ENCODE measurements around the gene PRKCE.
"Not testable (repeated sequence)": the region's sequence is repeated elsewhere in the genome, so short reads cannot be mapped to it uniquely, and the experiment has no call there.

PRKCE gene

DNA sequence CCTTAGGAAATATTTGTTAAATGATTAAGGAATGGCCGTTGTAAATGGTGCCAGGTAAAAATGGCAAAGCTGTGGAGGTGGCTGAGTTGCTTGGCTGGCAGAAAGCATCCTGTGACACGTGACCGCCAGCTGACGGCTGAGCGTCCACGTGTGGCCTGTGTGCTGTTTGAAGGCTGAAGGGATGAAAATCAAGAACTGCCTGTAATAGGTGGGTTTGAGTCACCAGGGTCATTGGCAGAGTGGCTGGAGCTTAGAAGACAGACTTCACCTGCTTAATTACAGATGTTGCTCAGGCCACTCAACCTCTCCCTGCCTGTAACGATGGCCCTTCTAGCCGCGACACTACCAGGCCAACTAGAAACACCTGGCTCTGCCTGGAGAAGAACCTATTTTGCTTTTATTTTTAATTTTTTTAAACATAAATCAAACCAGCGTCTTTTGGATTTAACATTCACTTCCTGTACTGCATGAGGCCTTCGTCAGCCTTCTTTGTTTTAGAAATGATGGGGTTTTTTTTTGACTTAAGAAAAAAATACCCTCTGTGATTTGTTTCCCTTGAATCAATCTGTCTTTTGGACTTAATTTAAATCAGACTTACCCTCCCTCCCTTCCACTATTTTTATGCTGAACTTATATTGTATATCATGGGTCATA is 206.5 kb downstream of the PRKCE start:
- DNase-seq (ENCODE audit: low read depth, low spot score) = no peak

- not testable (repeated sequence) for DNase-seq (ENCODE audit: low read depth, low spot score)
Observed at GRCh38 chr2:45858872-45859271, 207.4 kb downstream of the PRKCE start.

DNA sequence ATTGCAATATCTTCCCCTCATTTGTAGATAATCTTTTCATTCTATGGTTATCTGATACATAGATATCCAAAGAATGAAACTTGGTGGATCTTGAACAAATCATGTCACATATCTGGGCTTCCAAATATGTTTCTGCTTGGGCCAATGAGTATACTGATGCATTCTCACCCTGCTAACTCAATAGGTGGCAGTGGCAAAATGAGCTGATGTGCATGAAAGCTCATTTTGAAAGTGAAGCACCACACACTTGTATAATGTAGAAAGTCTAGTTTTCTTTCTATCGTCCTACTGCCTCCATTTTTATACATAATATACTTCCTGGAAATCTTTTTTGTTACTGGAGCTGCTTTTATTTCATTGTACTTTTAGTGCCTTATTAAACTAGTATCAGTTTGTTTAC is 208.2 kb downstream of the PRKCE start:
- DNase-seq (ENCODE audit: low read depth, low spot score) = no peak

DNA sequence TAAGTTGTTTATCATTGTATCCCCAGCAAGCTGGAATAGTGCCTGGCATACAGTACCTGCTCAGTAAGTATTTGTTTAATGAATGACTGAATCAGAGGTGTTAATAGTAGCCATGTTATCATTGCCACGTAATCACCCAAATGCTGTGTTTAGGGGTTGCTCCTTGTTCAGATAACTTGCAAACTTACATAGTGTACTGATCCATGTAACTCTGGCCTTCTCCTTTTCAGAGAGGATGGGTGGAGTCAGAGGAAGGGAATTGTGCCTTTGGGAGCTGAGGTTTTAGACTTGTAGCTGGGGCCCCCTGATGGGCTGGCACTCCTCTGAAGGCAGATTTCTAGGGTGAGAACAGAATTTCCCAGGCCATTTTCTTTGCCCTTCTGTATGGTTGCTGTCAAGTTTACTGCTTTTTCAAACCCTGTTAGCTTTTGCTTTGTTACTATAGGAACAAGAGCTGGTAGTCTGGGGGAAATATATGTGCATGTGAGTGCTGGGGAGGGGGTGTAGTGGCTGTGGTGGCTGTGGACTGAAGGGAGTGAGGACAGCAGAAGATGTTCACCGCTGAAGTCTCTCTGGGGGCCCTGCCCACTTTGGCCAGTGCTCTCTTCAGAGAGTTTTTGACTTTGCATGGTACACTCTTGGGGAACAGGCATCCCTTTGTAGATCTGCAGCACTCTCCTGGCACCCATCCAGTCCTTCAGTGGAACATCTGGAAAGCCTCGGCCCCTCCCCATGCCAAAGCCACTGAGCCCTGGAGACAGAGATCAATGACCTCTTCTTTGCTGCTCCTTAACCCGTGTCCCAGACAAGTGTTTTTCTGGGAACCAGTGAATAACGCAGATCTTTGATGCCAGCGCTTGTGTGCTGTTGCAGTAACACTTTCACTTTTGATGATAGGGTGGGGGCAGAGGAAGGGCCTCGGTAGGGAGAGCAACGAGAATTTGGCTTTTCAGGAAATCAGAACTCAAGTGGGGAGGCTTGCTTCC is 209.0 kb downstream of the PRKCE start:
- DNase-seq (ENCODE audit: low read depth, low spot score) = no peak

GRCh38 chr2:45862843-45863242 is 211.4 kb downstream of the PRKCE start:
- DNase-seq (ENCODE audit: low read depth, low spot score) = no peak

DNA sequence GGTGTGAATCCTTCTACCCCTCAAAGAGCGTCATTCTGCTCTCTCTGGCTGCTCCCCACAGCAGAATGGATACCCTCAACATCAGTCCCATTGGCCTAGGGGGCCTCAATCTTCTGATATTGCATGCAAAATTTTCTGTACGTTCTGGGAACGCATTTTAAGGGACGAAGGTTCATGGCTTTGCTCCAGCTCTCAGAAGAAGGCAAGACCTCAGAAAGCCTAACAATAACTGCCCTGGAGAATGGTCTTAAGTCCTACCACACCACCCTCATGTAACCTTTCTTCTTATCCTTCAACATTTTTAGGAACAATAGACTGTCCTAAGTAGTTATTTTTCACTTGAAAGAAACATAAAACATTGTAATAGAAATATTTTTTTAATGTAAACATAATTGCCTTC is 212.6 kb downstream of the PRKCE start:
- no peak for DNase-seq (ENCODE audit: low read depth, low spot score)

DNA sequence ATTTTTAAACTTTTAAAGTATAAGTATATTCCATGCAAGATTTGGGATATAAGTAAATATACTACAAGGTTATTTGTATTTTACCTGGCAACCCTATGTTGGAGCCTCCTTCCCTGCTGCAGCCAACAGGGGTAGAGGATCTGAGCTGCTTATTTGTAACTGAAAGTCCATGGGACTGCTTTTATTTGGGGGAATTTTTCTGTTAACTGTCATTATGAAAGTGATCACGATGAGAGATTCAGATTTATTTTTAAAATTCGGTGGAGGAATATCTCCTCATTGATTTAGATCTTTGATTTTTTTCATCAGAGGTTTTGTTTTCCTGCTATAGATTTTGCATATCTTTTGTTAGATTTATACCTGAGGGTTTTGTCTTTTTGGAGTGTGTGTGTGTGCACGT is 215.9 kb downstream of the PRKCE start:
- no peak for DNase-seq (ENCODE audit: low read depth, low spot score)

- no peak for DNase-seq (ENCODE audit: low read depth, low spot score)
Observed at GRCh38 chr2:45867800-45868199, 216.3 kb downstream of the PRKCE start.

GRCh38 chr2:45869165-45869501 is 217.7 kb downstream of the PRKCE start:
- DNase-seq (ENCODE audit: low read depth, low spot score) = no peak

DNA sequence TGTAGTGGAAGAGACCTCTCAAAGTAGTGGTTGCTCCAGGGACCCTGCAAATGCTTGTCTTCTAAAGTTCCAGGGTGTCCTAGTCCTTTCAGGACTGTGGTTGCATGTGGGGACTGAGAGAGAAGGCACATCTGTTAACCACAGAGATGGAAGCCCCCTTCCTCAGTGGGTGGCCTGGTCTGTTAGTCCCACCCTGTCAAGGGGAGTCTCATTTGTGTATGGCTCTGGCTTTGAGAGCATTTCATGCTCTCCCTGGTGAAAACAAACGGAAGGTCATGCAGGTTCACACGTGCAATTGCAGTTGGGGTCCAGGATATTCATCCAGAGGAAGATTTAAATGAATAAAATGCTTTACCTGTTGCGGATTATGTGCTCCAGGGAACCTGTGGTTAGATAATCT is 219.6 kb downstream of the PRKCE start:
- no peak for DNase-seq (ENCODE audit: low read depth, low spot score)

- no peak for DNase-seq (ENCODE audit: low read depth, low spot score)
Observed at GRCh38 chr2:45871541-45871940, 220.1 kb downstream of the PRKCE start.

DNA sequence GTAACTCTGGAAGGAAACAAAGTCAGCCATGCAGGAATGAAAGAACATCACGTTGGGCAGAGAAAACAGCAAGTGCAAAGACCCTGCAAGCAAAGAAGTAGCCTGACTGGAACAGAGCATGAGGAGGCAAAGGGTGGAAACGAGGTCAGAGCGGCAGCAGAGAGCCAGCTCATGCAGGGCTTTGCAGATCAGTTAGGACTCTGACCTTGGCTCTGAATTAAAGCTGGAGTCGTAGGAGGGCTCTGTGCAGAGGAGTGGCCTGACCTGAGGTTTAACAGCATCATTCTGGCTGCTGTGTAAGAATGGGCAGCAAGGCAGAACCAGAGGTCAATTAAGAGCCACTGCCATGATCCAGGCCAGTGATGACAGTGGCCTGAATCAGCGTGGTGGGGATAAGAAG is 220.7 kb downstream of the PRKCE start:
- DNase-seq (ENCODE audit: low read depth, low spot score) = no peak

DNA sequence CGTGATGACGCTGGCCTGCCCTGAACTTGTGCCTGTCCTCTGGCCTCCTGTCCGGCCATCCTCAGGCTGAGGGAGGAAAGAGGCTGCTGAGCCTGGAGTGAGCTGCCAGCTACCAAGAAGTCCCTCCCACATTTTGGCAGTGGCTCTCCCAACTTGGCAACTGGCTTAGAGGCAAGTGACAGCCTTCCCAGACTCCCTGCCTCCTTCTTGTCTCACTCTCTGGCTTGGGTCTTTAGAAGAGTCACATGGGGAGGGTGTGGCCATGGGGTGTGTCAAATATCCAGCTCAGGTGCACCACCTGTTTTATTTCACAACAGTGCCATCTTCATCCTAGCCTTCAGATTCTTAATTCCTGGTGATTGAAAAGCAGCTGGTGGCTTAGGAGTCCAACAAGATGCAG is 222.9 kb downstream of the PRKCE start:
- no peak for DNase-seq (ENCODE audit: low read depth, low spot score)

GRCh38 chr2:45876611-45877010 is 225.1 kb downstream of the PRKCE start:
- no peak for DNase-seq (ENCODE audit: low read depth, low spot score)

- no peak for DNase-seq (ENCODE audit: low read depth, low spot score)
Observed at GRCh38 chr2:45879406-45879805, 227.9 kb downstream of the PRKCE start.

DNA sequence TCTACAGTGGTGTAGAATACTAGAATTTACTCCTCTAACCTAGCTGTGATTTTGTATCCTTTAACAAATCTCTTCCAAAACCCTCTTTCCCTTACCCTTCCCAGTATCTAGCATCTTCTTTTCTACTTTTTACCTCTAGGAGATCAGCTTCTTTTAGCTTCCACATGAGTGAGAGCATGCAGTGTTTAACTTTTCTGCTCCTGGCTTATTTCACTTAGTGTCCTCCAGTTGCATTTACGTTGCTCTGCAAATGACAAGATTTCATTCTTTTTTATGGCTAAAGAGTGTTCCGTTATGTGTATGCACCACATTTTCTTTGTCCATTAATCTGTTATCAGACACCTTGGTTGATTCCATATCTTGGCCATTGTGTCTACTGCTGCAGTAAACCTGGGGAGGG is 228.5 kb downstream of the PRKCE start:
- DNase-seq (ENCODE audit: low read depth, low spot score) = no peak

DNA sequence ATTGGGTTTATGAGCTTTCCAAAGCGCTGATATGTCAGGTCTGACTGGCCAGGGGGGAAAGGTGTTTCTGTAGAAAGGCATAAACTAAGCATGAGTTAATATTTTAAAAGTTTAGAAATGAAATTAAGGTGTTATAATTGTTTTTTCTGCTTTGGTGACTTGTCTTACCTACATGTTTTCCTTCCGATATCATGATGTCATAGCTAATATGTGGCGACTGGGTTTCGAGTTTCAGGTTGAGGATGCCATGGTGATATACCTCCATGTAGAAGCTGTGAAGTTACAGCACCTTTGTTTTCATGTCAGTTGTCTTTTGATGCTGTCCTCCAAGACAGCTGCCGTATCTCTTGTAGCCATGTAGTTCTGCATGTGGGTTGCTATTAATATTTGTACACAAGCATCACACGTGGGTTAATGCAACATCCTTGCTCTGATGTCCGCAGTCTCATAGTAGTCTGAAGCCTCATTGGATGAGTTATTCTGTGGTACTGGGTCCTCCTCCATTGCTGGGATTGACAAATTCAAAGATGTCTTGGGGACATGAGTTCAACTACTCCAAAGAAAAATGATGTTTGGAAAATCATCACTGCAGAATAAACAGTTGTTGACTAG is 230.6 kb downstream of the PRKCE start:
- no peak for DNase-seq (ENCODE audit: low read depth, low spot score)

DNA sequence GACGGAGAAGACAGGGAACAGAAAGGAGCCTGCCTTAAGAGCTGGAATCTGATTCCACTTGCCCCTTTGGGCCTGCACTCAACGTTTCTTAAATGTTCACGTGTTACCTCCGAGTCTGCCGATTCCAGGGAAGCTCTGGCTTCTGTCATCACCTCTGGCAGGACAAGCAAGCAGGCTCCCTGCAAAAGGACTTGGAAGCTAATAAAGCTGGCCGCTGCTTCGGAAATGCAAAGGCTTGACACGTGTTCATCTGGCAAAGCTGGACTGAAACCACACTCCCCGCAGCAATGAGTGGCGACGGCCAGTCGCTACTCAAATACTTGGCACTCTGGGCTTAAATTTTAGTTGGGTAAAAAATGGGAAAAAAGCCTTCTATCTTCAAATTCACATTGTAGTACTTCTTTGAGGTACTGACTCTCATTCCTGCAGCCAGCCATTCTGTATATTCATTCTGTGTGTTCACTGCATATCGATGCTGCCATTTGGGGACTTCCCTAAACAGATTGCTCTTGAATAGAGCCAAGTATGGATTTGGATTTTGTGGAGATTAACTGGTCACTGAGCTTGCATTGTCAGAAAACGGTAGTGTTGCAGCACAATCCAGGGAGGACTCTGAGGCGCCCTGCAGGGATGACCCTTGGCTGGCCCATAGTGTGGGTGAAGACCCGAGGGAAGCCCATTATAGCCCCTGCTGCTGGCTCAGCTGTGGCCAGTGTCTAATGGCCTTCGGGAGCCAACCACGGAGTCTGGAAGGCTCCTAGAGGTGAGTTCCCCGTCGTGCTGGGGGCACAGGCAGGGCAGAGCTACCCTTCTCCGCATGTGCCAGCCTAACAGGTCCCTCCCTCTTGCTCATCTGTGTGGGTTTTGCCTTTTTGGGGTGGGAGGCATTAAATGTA is 231.5 kb downstream of the PRKCE start:
- no peak for DNase-seq (ENCODE audit: low read depth, low spot score)

DNA sequence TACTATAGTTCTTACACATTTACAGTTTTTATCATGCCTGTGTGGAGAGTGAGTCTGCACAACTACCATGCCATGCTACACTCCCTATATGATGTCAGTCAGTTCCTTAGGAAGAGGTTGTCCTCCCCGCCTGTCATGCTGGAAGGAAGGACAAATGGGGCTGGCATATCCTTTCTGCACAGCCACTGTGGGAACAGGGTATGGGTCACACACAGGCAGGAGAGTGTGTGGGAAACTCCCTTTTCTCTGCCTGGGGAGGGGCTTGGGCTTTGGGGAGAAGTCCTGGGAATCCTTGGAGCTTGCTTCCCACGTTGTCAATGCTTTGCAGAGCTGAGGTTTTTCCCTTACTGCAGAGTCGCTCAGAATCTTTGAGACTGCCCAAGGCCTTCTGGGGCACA is 232.1 kb downstream of the PRKCE start:
- DNase-seq (ENCODE audit: low read depth, low spot score) = no peak

DNA sequence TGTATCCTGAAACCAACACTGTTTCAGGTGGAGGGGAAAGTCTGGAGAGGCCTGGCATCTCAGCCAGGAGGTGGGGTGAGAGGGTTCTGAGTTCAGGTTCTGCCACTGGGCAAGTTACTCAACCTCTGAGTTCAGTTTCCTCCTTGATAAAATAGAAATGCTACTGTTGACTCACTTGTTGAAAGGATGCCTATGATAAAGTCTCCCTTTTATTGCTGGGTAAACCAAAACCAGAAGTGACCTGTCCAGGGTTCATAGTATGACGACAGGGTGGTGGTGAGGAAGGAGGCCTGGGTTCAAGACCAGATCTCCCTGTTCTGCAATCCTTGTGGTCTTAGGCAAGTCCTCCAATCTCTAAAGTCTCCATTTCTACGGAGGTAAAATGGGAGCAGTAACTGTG is 232.7 kb downstream of the PRKCE start:
- no peak for DNase-seq (ENCODE audit: low read depth, low spot score)

GRCh38 chr2:45885171-45885621 is 233.7 kb downstream of the PRKCE start:
- DNase-seq (ENCODE audit: low read depth, low spot score) = no peak

Data from activated CD4-positive, CD25-positive, alpha-beta regulatory T cell treated with anti-CD3 and anti-CD28 coated beads, Interleukin-2, amount 50 U/mL, for 16 hours (primary cell).